Measurements from ENCODE around the gene SRGAP3.

Gene SRGAP3

GRCh38 chr3:9008550-9009255 is 240.7 kb downstream of the SRGAP3 start:
- no peak for DNase-seq

- no peak for DNase-seq
These were observed 241.5 kb downstream of the SRGAP3 start for GRCh38 chr3:9007928-9008327.

- DNase-seq: no peak
These were observed 242.2 kb downstream of the SRGAP3 start for GRCh38 chr3:9007213-9007612.

- DNase-seq: no peak
These were observed 249.4 kb downstream of the SRGAP3 start for GRCh38 chr3:9000041-9000440.

- no peak for DNase-seq
These were observed 252.3 kb downstream of the SRGAP3 start for GRCh38 chr3:8997151-8997550.

- DNase-seq: no peak
These were observed 252.7 kb downstream of the SRGAP3 start for GRCh38 chr3:8996681-8997121.

- no peak for DNase-seq
These were observed 253.2 kb downstream of the SRGAP3 start for GRCh38 chr3:8996216-8996615.

GRCh38 chr3:8994226-8994625 is 255.2 kb downstream of the SRGAP3 start:
- DNase-seq: no peak

- no peak for DNase-seq
These were observed 256.1 kb downstream of the SRGAP3 start for GRCh38 chr3:8993331-8993730.

- no peak for DNase-seq
These were observed 256.6 kb downstream of the SRGAP3 start for GRCh38 chr3:8992854-8993253.

- no peak for DNase-seq
These were observed 257.2 kb downstream of the SRGAP3 start for GRCh38 chr3:8992199-8992598.

- no peak for DNase-seq
These were observed 258.9 kb downstream of the SRGAP3 start for GRCh38 chr3:8990266-8991215.

GRCh38 chr3:8988791-8989558 is 260.5 kb downstream of the SRGAP3 start:
- no peak for DNase-seq

- DNase-seq: no peak
These were observed 261.1 kb downstream of the SRGAP3 start for GRCh38 chr3:8988384-8988655.

- peak in 1 of 2 experiments; percentile 42 for DNase-seq
These were observed 261.6 kb downstream of the SRGAP3 start for GRCh38 chr3:8987645-8988383.

GRCh38 chr3:8987226-8987625 is 262.2 kb downstream of the SRGAP3 start:
- DNase-seq: no peak

- DNase-seq: no peak
These were observed 262.7 kb downstream of the SRGAP3 start for GRCh38 chr3:8986741-8987140.

GRCh38 chr3:8985876-8986275 is 263.6 kb downstream of the SRGAP3 start:
- no peak for DNase-seq

GRCh38 chr3:8985411-8985831 is 264.0 kb downstream of the SRGAP3 start:
- DNase-seq: no peak

- DNase-seq: no peak
These were observed 264.9 kb downstream of the SRGAP3 start for GRCh38 chr3:8984526-8984925.

GRCh38 chr3:8984081-8984480 is 265.4 kb downstream of the SRGAP3 start:
- no peak for DNase-seq

GRCh38 chr3:8983591-8983990 is 265.9 kb downstream of the SRGAP3 start:
- no peak for DNase-seq

GRCh38 chr3:8983026-8983425 is 266.4 kb downstream of the SRGAP3 start:
- DNase-seq: no peak

Data from NCI-H2081 (cell line).